Measurements from ENCODE around the gene EPHA1.

DNA sequence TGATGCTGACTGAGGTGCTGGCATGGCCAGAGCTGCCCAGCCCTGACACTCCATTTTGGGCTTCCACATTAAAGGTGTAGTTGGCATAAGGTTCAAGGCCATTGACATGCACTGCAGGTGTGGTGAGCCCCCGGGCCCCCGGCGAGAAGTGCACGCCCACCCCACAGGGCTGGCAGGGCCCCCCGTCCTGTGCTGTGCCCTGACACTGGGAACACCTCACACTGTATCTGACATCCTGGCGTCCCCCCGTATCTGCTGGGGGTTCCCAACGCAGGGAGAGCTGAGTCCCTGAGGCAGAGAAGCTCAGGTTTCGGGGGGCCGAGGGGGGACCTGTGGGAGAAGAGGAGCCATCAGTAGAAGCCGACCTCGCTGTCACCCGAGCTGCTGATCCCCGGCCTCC lies 10.0 kb downstream of the EPHA1 start:
- TF ChIP-seq RCOR1 (IDR thresholded peaks at IDR 0.05; ENCODE audit: low read length) (no peak), TAF1 (IDR thresholded peaks at IDR 0.05; ENCODE audit: borderline replicate concordance, low read depth, low read length) (no peak), RAD21 (IDR thresholded peaks at IDR 0.05; ENCODE audit: low read length) (no peak), CHD2 (IDR thresholded peaks at IDR 0.05; ENCODE audit: low read length, partially characterized antibody) (no peak), TEAD4 (IDR thresholded peaks at IDR 0.05; ENCODE audit: borderline replicate concordance, insufficient read depth) (no peak), SMC3 (IDR thresholded peaks at IDR 0.05; ENCODE audit: low read depth, low read length) (no peak), SIN3A (IDR thresholded peaks at IDR 0.05; ENCODE audit: borderline replicate concordance, low read depth, low read length) (no peak)
- TF ChIP-seq, protein P1, sequence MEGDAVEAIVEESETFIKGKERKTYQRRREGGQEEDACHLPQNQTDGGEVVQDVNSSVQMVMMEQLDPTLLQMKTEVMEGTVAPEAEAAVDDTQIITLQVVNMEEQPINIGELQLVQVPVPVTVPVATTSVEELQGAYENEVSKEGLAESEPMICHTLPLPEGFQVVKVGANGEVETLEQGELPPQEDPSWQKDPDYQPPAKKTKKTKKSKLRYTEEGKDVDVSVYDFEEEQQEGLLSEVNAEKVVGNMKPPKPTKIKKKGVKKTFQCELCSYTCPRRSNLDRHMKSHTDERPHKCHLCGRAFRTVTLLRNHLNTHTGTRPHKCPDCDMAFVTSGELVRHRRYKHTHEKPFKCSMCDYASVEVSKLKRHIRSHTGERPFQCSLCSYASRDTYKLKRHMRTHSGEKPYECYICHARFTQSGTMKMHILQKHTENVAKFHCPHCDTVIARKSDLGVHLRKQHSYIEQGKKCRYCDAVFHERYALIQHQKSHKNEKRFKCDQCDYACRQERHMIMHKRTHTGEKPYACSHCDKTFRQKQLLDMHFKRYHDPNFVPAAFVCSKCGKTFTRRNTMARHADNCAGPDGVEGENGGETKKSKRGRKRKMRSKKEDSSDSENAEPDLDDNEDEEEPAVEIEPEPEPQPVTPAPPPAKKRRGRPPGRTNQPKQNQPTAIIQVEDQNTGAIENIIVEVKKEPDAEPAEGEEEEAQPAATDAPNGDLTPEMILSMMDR (IDR thresholded peaks at IDR 0.05) = no peak
- TF ChIP-seq, protein P2, sequence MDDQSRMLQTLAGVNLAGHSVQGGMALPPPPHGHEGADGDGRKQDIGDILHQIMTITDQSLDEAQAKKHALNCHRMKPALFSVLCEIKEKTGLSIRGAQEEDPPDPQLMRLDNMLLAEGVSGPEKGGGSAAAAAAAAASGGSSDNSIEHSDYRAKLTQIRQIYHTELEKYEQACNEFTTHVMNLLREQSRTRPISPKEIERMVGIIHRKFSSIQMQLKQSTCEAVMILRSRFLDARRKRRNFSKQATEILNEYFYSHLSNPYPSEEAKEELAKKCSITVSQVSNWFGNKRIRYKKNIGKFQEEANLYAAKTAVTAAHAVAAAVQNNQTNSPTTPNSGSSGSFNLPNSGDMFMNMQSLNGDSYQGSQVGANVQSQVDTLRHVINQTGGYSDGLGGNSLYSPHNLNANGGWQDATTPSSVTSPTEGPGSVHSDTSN (IDR thresholded peaks at IDR 0.05) = no peak
